Activated gamma-delta T cell treated with anti-CD3 and anti-CD28 coated beads, Interleukin-2, amount 50 U/mL, for 16 hours (primary cell): ENCODE measurements around the gene PCDHGB4.
"Not testable (repeated sequence)": the region's sequence is repeated elsewhere in the genome, so short reads cannot be mapped to it uniquely, and the experiment has no call there.

Experiments used
- DNase-seq: peaks from one replicate; pipeline ENCODE4 v3.0.0-alpha.2; 2020; ENCODE audit warnings: low read depth

PCDHGB4 gene

DNA sequence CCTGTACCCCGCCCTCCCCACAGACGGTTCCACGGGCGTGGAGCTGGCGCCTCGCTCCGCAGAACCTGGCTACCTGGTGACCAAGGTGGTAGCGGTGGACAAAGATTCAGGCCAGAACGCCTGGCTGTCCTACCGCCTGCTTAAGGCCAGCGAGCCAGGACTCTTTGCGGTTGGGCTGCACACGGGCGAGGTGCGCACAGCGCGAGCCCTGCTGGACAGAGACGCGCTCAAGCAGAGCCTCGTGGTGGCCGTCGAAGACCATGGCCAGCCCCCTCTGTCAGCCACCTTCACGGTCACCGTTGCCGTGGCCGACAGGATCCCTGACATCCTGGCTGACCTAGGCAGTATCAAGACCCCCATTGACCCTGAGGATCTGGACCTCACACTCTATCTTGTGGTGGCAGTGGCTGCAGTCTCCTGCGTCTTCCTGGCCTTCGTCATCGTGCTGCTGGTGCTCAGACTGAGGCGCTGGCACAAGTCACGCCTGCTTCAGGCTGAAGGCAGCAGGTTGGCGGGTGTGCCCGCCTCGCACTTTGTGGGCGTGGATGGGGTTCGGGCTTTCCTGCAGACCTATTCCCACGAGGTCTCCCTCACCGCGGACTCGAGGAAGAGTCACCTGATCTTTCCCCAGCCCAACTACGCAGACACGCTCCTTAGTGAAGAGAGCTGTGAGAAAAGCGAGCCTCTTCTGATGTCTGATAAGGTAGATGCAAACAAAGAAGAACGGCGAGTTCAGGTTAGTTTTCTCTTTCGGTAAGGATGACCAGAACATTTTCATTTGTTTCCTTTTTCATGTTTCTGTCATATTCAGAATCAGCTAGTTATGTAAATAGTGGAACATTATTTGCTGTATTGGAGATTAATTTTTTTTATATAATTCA lies 21.2 kb upstream of the PCDHGB4 start:
- DNase-seq, result no peak

DNA sequence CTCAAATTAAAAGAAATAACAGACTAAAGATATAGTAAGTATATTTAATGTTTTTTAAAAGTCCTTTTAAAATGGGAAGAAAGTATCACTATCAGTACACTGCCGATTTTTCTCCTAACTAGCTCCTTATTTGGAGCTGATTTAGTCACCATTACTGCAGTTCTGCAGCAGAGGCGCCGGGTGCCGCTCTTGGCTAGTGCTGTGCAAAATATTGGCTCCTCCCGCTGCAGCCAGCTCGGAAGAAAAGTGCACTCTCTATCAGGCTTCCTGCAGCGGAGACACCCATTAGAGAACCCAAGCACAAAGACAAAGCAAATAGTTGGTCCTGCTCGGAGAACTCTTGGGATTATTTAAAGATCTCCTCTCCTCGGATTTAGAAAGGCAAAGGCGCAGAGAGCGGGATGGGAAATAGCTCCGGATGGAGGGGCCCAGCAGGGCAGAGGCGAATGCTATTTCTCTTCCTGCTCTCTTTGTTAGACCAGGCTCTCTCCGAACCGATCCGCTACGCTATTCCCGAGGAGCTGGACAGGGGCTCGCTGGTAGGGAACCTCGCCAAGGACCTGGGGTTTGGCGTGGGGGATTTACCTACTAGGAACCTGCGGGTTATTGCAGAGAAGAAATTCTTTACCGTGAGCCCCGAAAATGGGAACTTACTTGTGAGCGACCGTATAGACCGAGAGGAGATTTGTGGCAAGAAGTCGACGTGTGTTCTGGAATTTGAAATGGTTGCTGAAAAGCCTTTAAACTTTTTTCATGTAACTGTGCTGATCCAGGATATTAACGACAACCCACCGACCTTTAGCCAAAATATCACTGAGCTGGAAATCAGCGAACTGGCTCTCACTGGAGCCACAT lies 17.3 kb upstream of the PCDHGB4 start, which contains the start of gene PCDHGB3:
Gene PCDHGB3 (plus strand): TSS at position 249 of the 855 bp plus-strand sequence. CDS start 153 bp downstream, at position 402.
- no peak for DNase-seq

GRCh38 chr5:141371572-141372475 lies 15.7 kb upstream of the PCDHGB4 start:
- no peak for DNase-seq

DNA sequence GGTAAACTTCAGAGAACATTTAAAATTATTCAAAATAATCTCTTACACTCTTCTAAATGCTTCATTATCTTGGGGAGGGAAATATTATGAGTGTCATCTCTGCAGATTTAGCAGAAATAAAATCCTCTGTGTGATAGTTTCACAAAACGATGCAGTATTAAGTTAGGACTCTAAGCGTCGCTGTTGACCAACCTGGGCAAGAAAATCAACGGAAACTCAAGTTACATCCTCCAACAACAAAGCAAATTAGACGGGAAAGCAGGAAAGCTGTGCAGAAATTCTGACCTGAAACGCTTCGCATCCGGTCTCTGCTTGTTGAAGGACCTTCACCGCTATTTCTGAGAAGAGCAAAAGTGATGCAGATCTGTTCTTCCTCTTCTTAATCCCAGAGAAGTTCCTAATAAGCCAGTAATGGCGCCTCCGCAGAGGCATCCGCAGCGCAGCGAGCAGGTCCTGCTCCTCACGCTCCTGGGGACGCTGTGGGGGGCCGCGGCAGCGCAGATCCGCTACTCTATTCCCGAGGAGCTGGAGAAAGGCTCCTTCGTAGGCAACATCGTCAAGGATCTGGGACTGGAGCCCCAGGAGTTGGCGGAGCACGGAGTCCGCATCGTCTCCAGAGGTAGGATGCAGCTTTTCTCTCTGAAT lies 13.7 kb upstream of the PCDHGB4 start, which contains the start of gene PCDHGA6:
Gene PCDHGA6 (plus strand): TSS at position 219 of the 645 bp plus-strand sequence. CDS start 193 bp downstream, at position 412.
- DNase-seq, result no peak

DNA sequence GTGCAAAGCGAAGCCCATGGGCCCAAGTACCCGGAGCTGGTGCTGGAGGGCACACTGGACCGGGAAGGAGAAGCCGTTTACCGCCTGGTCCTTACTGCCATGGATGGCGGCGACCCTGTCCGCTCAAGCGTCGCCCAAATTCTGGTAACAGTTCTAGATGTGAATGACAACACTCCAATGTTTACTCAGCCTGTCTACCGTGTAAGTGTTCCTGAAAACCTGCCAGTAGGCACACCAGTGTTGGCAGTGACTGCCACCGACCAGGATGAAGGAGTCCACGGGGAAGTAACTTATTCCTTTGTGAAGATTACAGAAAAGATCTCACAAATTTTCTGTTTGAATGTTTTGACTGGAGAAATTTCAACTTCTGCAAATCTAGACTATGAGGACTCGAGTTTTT lies 12.9 kb upstream of the PCDHGB4 start:
- DNase-seq, result no peak

DNA sequence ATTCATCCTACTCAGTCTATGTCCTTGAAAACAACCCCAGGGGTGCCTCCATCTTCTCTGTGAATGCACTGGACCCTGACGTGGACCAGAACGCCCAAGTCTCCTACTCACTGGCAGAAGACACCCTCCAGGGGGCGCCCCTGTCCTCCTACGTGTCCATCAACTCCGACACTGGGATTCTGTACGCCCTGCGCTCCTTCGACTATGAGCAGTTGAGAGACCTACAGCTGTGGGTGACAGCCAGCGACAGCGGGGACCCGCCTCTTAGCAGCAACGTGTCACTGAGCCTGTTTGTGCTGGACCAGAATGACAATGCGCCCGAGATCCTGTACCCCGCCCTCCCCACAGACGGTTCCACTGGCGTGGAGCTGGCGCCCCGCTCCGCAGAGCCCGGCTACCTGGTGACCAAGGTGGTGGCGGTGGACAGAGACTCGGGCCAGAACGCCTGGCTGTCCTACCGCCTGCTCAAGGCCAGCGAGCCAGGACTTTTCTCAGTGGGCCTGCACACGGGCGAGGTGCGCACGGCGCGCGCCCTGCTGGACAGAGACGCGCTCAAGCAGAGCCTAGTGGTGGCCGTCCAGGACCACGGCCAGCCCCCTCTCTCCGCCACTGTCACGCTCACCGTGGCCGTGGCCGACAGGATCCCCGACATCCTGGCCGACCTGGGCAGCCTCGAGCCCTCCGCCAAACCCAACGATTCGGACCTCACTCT lies 11.9 kb upstream of the PCDHGB4 start:
- not testable (repeated sequence) for DNase-seq

DNA sequence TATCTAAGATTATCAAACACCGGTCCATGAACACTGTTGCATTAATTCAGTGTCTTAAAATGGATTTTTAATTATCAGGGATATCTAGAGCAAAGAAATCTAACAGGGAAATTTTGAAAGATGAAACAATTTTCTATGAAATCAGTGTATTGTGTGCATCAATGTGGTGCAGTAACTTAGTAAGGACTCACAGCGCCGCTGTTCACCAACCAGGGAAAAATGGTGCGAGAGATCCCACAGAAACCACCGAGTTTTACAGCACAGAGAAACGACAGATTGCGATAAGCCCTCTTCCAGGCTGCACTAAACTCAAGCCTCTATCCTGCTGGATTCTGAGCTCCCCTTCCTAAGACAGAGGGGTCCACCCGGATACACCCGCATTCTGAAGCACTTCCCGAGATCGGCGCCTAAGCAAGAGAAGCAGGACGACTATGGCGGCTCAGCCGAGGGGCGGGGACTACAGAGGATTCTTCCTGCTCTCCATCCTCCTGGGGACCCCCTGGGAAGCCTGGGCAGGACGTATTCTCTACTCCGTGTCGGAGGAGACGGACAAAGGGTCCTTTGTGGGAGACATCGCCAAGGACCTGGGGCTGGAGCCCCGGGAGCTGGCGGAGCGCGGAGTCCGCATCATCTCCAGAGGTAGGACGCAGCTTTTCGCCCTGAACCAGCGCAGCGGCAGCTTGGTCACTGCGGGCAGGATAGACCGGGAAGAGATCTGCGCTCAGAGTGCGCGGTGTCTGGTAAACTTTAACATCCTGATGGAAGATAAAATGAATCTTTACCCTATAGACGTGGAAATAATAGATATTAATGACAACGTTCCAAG lies 4.8 kb upstream of the PCDHGB4 start, which contains the start of gene PCDHGA7:
Gene PCDHGA7 (plus strand): TSS at position 274 of the 826 bp plus-strand sequence. CDS start 158 bp downstream, at position 432.
- DNase-seq, result no peak

- no peak for DNase-seq
Observed at GRCh38 chr5:141383345-141383744, 4.2 kb upstream of the PCDHGB4 start.

GRCh38 chr5:141384471-141385267 lies 2.8 kb upstream of the PCDHGB4 start:
- DNase-seq, result no peak

GRCh38 chr5:141388661-141389060 lies 1.2 kb downstream of the PCDHGB4 start:
- no peak for DNase-seq

DNA sequence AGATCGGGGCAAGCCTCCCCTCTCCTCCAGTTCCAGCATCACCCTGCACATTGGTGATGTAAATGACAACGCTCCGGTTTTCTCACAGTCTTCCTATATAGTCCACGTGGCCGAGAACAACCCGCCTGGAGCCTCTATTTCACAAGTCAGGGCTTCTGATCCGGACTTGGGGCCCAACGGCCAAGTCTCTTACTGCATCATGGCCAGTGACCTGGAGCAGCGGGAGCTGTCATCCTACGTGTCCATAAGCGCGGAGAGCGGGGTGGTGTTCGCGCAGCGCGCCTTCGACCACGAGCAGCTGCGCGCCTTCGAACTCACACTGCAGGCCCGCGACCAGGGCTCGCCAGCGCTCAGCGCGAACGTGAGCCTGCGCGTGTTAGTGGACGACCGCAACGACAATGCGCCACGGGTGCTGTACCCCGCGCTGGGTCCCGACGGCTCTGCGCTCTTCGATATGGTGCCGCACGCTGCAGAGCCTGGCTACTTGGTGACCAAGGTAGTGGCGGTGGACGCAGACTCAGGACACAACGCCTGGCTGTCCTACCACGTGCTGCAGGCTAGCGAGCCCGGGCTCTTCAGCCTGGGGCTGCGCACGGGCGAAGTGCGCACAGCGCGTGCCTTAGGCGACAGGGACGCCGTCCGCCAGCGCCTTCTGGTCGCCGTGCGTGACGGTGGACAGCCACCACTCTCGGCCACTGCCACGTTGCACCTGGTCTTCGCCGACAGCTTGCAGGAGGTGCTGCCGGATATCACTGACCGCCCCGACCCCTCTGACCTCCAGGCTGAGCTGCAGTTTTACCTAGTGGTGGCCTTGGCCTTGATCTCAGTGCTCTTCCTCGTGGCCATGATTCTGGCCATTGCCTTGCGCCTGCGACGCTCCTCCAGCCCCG lies 1.9 kb downstream of the PCDHGB4 start:
- no peak for DNase-seq

GRCh38 chr5:141392429-141393198 lies 5.1 kb downstream of the PCDHGB4 start, which contains the start of gene PCDHGA8:
PCDHGA8 (plus strand) TSS chr5:141392633; CDS start chr5:141392814, 181 bp downstream.
- no peak for DNase-seq

DNA sequence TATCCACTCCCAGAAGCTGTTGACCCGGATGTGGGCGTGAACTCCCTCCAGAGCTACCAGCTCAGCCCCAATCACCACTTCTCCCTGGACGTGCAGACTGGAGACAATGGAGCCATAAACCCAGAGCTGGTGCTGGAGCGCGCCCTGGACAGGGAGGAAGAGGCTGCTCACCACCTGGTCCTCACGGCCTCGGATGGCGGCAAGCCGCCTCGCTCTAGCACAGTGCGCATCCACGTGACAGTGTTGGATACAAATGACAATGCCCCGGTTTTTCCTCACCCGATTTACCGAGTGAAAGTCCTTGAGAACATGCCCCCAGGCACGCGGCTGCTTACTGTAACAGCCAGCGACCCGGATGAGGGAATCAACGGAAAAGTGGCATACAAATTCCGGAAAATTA lies 5.8 kb downstream of the PCDHGB4 start:
- DNase-seq, result no peak

- DNase-seq, result not testable (repeated sequence)
Observed at GRCh38 chr5:141394401-141395187, 7.1 kb downstream of the PCDHGB4 start.

DNA sequence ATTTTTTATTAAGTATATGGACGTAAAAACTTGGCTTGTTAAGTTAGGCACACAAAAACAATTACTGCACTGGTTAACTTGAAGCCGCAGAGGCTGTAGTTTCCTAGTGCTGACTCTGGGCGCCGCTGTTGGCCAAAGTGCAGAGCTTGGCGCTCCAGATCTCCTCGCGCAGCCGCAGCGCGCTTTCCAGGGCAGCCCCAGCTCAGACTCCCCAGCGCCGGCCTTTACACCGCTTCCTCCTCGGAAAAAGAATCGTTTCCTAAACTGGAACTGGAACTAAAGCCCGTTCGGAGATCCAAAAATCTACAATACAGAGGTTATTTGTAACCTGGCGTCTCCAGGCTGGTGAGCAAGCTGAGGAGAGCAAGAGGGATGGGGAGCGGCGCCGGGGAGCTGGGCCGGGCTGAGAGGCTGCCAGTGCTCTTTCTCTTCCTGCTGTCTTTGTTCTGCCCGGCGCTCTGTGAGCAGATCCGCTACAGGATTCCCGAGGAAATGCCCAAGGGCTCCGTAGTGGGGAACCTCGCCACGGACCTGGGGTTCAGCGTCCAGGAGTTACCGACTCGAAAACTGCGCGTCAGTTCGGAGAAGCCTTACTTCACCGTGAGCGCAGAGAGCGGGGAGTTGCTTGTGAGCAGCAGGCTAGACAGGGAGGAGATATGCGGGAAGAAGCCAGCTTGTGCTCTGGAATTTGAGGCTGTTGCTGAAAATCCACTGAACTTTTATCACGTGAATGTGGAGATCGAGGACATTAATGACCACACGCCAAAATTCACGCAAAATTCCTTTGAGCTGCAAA lies 10.5 kb downstream of the PCDHGB4 start, which contains the start of gene PCDHGB5:
Gene PCDHGB5 (plus strand): TSS at position 192 of the 796 bp plus-strand sequence. CDS start 181 bp downstream, at position 373.
- DNase-seq, result not testable (repeated sequence)
